Activated CD4-positive, CD25-positive, alpha-beta regulatory T cell treated with anti-CD3 and anti-CD28 coated beads, Interleukin-2, amount 50 U/mL, for 24 hours (primary cell): ENCODE data around the gene TPCN2.
A peak's percentile ranks its signal among the peaks of the same experiment; 100 is the strongest.
"Not testable (repeated sequence)": the region's sequence is repeated elsewhere in the genome, so short reads cannot be mapped to it uniquely, and the experiment has no call there.

Experiments
- ATAC-seq, 2 donors: fragments of 150-1000 bp; cut with Tn5 transposase; one replicate each; pipeline ENCODE4 v1.10.0; 2021; ENCODE audit warnings: mild to moderate bottlenecking in 1 of 2, moderate library complexity in 1 of 2

TPCN2 gene

DNA sequence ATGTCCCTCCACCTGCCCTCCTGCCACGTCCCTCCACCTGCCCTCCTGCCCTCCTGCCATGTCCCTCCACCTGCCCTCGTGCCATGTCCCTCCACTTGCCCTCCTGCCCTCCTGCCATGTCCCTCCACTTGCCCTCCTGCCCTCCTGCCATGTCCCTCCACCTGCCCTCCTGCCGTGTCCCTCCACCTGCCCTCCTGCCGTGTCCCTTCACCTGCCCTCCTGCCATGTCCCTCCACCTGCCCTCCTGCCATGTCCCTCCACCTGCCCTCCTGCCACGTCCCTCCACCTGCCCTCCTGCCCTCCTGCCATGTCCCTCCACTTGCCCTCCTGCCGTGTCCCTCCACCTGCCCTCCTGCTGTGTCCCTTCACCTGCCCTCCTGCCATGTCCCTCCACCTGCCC lies 28.2 kb downstream of the TPCN2 start:
- ATAC-seq = not testable (repeated sequence)

GRCh38 chr11:69078508-69078907 lies 29.8 kb downstream of the TPCN2 start:
- no peak for ATAC-seq

- no peak for ATAC-seq
Measured at GRCh38 chr11:69078930-69079605, 30.3 kb downstream of the TPCN2 start.

GRCh38 chr11:69079661-69080256 lies 31.0 kb downstream of the TPCN2 start:
- no peak for ATAC-seq

GRCh38 chr11:69080257-69080995 lies 31.7 kb downstream of the TPCN2 start:
- ATAC-seq = peak; percentile 69 to 83

GRCh38 chr11:69081180-69081579 lies 32.4 kb downstream of the TPCN2 start:
- no peak for ATAC-seq

DNA sequence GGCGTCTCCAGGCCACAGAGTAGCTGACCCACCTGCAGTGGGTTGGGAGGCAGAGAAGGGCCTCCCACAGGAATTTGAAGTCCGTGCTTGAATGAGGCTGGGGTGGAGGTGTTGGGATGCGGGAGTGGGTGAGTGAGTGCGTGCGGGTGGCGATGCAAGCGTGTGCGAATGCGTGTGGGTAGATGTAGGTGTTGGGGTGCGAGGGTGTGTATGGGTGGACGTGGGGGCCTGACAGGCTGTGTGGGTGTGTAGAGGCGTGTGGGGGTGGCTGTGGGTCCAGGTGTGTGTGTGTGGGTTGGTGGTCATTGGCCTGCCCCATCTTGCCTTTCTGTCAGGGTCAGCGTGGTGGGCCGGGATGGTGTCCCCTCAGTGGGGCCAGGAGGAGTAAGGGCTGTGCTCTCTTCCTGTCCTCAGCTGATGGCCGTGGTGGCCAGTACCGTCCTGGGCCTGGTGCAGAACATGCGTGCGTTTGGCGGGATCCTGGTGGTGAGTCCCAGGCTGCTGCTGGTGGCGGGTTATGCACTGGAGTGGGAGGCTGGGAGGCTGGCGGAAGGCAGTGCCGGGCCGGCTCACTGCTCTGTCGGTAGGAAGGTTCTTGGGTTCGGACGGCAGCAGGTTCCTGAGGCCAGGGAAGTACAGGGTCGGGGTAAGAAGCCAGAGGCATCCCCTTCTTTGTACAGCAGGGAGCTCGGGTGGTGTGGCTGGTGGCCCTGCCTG lies 35.0 kb downstream of the TPCN2 start:
- no peak for ATAC-seq

GRCh38 chr11:69084371-69084770 lies 35.6 kb downstream of the TPCN2 start:
- no peak for ATAC-seq

GRCh38 chr11:69085490-69086095 lies 36.9 kb downstream of the TPCN2 start:
- no peak for ATAC-seq

DNA sequence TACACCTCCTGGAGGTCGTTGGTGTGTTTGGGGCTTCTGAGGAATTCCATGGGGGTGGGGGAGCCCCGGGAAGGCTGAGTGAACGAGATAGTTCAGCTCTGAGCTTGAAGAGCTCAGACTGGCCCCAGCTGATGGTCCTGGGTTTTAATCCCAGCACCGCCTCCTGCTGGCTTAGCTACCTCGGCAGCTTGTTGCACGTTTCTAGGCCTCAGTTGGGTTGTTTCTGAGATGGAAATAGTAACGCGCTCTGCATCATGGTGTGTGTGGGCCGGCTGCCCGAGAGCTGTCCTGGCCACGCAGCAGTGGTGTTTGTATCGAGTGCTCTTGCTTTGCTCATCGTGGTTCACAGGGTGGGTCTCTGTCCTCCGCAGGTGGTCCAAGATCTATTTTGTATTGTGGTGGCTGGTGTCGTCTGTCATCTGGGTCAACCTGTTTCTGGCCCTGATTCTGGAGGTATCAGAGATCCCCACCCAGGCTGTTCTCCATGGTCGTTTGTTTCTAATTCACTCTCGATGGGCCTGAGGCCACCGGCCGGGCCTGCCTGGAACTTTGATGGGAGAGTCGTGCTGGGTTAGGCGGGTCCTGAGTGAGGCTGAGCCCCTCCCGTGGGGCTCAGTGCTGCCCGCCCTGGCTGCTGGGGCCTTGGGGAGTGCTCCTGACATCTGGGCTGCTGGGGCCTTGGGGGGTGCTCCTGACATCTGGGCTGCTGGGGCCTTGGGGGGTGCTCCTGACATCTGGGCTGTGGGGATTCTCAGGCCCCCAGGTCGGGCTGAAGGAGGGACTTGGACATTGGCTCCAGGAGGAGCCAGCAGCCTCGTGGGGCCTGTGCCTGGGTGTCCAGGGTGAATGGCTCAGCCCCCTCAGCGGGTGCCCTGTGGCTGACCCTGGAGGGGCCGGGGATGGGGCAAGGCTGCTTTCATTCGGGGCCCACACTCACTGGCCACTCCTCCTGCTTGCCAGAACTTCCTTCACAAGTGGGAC lies 37.7 kb downstream of the TPCN2 start:
- ATAC-seq = no peak

GRCh38 chr11:69087133-69087524 lies 38.4 kb downstream of the TPCN2 start:
- no peak for ATAC-seq

DNA sequence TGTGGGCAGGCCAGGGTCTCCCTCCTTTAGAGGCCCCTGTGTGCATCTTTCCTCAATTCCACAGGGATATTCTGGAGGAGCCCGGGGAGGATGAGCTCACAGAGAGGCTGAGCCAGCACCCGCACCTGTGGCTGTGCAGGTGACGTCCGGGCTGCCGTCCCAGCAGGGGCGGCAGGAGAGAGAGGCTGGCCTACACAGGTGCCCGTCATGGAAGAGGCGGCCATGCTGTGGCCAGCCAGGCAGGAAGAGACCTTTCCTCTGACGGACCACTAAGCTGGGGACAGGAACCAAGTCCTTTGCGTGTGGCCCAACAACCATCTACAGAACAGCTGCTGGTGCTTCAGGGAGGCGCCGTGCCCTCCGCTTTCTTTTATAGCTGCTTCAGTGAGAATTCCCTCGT lies 39.1 kb downstream of the TPCN2 start:
- no peak for ATAC-seq

DNA sequence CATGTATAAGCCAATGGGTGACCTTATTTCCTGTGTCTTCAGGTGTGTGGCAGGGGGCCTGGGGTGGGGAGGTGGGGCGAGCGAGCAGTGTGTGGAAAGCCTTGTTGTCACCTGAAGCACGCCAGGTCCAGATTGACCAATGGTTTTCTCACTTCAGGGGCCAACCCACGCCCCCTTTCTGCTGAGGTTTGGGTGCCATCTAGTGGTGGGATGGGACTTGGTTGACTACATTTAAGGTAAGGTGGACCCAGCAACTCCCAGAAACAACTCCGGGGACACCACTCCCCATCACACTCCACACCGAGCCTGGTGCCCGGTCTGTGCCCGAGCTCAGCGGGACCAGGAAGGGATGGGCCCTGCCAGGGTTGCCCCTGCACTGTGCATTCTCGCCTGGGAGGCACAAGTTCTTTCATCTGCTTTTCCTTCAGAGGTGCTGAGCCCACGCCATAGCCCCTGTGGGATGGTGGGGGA lies 40.0 kb downstream of the TPCN2 start:
- ATAC-seq = peak; percentile 56 to 78

DNA sequence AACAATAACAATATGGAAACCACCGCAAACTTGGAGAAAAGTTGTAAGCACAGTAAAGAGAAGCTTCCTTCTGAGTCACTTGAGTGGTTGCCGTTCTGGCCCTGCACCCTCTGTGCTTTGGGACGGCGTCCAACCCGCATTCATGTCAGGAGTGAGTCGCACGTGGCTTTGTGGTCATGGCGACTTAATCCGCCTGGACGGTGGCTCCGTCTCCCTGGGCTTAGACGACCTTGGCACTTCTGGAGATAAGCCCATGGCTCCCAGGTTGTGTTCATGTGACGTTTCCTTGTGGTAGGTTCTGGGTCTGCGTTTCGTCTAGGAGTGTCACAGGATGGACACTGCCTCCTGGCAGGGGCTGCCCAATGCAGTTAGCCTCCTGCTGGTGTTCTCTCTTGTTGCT lies 40.5 kb downstream of the TPCN2 start:
- no peak for ATAC-seq

DNA sequence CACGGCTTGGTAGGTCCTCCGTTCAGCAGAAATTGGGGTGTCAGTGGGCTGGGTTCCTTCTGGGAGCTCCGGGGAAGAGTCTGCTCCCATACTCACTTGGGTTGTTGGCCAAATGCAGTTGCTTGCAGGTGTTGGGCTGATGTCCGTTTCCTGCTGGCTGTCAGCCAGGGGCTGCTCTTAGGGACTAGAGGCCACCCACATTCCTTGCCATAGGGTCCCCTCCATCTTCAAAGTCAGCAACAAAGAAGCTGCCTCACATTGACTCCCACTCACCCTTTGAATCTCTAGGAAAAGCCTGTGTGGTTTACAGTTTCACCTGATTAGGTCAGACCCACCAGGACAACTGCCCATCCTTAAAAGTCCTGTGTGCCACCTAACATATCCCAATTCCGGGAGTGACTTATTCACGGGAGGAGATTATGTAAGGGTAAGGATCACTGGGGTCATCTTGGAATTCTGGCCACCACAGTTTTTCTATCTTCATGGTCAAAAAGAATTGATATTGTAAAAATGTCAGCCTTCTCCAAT lies 43.0 kb downstream of the TPCN2 start:
- no peak for ATAC-seq

- ATAC-seq = no peak
Measured at GRCh38 chr11:69092263-69092662, 43.5 kb downstream of the TPCN2 start.

DNA sequence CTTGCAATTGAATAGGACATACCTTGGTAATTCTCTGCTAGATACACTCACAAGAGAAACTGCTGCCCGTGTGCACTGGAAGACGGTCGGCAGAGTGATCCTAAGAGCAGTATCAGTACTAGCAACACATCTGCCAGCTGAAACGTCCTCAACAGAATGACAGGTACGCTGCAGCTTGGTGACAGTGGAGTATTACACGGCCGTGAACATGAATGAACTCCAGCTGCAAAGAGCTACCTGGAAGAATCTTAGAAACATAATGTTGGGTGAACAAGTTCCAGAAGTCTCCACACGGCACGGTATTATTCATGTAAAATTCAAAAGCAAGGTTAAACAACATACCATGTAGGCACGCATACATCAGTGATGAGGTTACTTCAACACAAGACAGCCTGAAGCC lies 44.4 kb downstream of the TPCN2 start:
- ATAC-seq = no peak

GRCh38 chr11:69094111-69094914 lies 45.6 kb downstream of the TPCN2 start:
- ATAC-seq = no peak

DNA sequence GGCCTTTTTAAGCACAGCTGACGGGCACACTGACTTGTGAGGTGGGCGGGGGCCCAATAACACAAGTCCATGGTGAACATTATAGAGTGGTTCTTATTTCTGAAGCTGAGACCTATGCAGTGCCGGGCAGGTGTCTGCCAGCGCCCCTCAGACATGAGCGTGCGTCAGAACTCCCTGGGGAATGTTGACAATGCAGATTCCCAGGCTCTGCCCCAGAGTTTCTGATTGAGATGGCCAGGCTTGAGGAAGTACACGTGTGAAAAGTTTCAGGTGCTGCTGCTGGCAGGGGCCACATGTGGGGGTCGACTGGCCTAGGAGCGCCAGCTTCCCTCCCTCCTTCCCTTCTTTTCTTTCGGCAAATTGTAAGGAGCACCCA lies 46.2 kb downstream of the TPCN2 start:
- ATAC-seq = no peak

GRCh38 chr11:69095300-69095699 lies 46.6 kb downstream of the TPCN2 start:
- no peak for ATAC-seq

DNA sequence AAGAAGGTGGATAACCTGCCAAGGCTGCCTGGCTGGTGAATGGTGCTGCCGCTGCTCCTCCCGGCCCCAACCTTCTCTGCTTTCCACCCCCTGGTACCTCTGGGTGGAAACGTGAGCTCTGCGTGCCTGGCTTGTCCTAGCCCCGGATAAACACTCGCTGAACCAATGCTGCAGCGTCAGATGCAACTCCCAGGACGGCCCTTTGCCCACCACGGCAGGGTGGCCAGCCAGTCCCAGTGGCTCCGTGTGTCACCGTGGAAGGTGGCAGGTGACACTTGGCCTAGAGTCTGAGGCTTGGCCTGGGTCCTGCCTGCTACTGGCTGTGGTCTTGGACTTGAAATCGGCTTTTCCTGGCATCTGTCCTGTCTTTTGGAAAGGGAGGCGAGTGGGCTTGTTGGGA lies 47.7 kb downstream of the TPCN2 start:
- no peak for ATAC-seq
